ENCODE data around the gene TNFAIP8. TPM values are rescaled to one million over a fixed set of nuclear protein-coding genes. Genes with fewer than 3 reads are reported as not detected.

Gene TNFAIP8
- total and polyA plus RNA-seq, 2 experiments from 2014 or later = 10.3 to 14.8 TPM

- H3F3A ChIP-seq (ENCODE audit: insufficient read depth) = peaks cover 12% of the 10 kb centered on the region
- H2AFZ ChIP-seq = no peak overlapping the region
- H3K9me2 ChIP-seq (ENCODE audit: insufficient read depth) = no peaks in the 10 kb centered on the region
- H3K36me3 ChIP-seq (ENCODE audit: low read depth) = no peaks in the 10 kb centered on the region
- DNase-seq = no peak
- no peak overlapping the region for H3K9ac ChIP-seq
- H4K20me1 ChIP-seq (ENCODE audit: insufficient read depth) = no peaks in the 10 kb centered on the region
- no peaks in the 10 kb centered on the region for H3K27me3 ChIP-seq (replicated peaks; ENCODE audit: insufficient read depth)
- H3K79me2 ChIP-seq (ENCODE audit: insufficient read depth) = no peaks in the 10 kb centered on the region
- H3K4me1 ChIP-seq (ENCODE audit: insufficient read depth) = peaks cover 10% of the 10 kb centered on the region
- no peak for TF ChIP-seq EZH2phosphoT487 (IDR thresholded peaks at IDR 0.05; ENCODE audit: insufficient read depth, low read depth)
- H3K4me3 ChIP-seq = no peak overlapping the region
- in situ Hi-C loops (cut with MboI) = no loop called here
- H3K9me3 ChIP-seq (ENCODE audit: low read depth) = no peaks in the 10 kb centered on the region
- no peak overlapping the region for H3K4me2 ChIP-seq (ENCODE audit: unreplicated experiment)
- WGBS, 2 experiments (ENCODE audit: low coverage in 1 of 2, low lambda C conversion rate in 2 of 2, missing lambda C conversion rate in 2 of 2) = 95 to 97% methylated on average over 4 of the region's 4 CpGs
- H3K27ac ChIP-seq = no peak overlapping the region
These were observed 22.8 kb upstream of the TNFAIP8 start for GRCh38 chr5:119332978-119333401.

GRCh38 chr5:119333421-119333851 lies 22.4 kb upstream of the TNFAIP8 start:
- TF ChIP-seq EZH2 (IDR thresholded peaks at IDR 0.05; ENCODE audit: insufficient read depth, poor library complexity, severe bottlenecking) (no peak), EZH2phosphoT487 (IDR thresholded peaks at IDR 0.05; ENCODE audit: insufficient read depth, low read depth) (no peak)
- WGBS, 2 experiments (ENCODE audit: low coverage in 1 of 2, low lambda C conversion rate in 2 of 2, missing lambda C conversion rate in 2 of 2) = 96 to 97% methylated on average over 5 of the region's 5 CpGs
- H3K9me2 ChIP-seq (ENCODE audit: insufficient read depth) = no peaks in the 10 kb centered on the region
- in situ Hi-C loops (cut with MboI) = no loop called here
- peaks cover 6% of the 10 kb centered on the region for H3K4me1 ChIP-seq (ENCODE audit: insufficient read depth)
- no peak overlapping the region for H3K27ac ChIP-seq
- no peaks in the 10 kb centered on the region for H4K20me1 ChIP-seq (ENCODE audit: insufficient read depth)
- no peak overlapping the region for H3K9ac ChIP-seq
- H3K4me3 ChIP-seq = no peak overlapping the region
- DNase-seq = no peak
- H2AFZ ChIP-seq = no peak overlapping the region
- H3K4me2 ChIP-seq (ENCODE audit: unreplicated experiment) = no peak overlapping the region
- H3F3A ChIP-seq (ENCODE audit: insufficient read depth) = peaks cover 8% of the 10 kb centered on the region
- no peaks in the 10 kb centered on the region for H3K27me3 ChIP-seq (replicated peaks; ENCODE audit: insufficient read depth)
- H3K9me3 ChIP-seq (ENCODE audit: low read depth) = no peaks in the 10 kb centered on the region
- H3K36me3 ChIP-seq (ENCODE audit: low read depth) = no peaks in the 10 kb centered on the region
- H3K79me2 ChIP-seq (ENCODE audit: insufficient read depth) = no peaks in the 10 kb centered on the region

GRCh38 chr5:119335261-119335677 lies 20.6 kb upstream of the TNFAIP8 start:
- WGBS, 2 experiments (ENCODE audit: low coverage in 1 of 2, low lambda C conversion rate in 2 of 2, missing lambda C conversion rate in 2 of 2) = 70 to 71% methylated on average over 4 of the region's 4 CpGs
- no peak for DNase-seq
- H3F3A ChIP-seq (ENCODE audit: insufficient read depth) = no peaks in the 10 kb centered on the region
- H3K27ac ChIP-seq = no peak overlapping the region
- H3K4me3 ChIP-seq = no peak overlapping the region
- H3K9me2 ChIP-seq (ENCODE audit: insufficient read depth) = no peaks in the 10 kb centered on the region
- no peaks in the 10 kb centered on the region for H3K9me3 ChIP-seq (ENCODE audit: low read depth)
- no peak overlapping the region for H2AFZ ChIP-seq
- no peaks in the 10 kb centered on the region for H3K79me2 ChIP-seq (ENCODE audit: insufficient read depth)
- TF ChIP-seq EZH2phosphoT487 (IDR thresholded peaks at IDR 0.05; ENCODE audit: insufficient read depth, low read depth) (no peak), EZH2 (IDR thresholded peaks at IDR 0.05; ENCODE audit: insufficient read depth, poor library complexity, severe bottlenecking) (no peak)
- H4K20me1 ChIP-seq (ENCODE audit: insufficient read depth) = no peaks in the 10 kb centered on the region
- no peak overlapping the region for H3K4me2 ChIP-seq (ENCODE audit: unreplicated experiment)
- H3K9ac ChIP-seq = no peak overlapping the region
- H3K36me3 ChIP-seq (ENCODE audit: low read depth) = no peaks in the 10 kb centered on the region
- no peaks in the 10 kb centered on the region for H3K27me3 ChIP-seq (replicated peaks; ENCODE audit: insufficient read depth)
- in situ Hi-C loops (cut with MboI) = no loop called here
- H3K4me1 ChIP-seq (ENCODE audit: insufficient read depth) = no peaks in the 10 kb centered on the region

GRCh38 chr5:119336262-119336661 lies 19.6 kb upstream of the TNFAIP8 start:
- WGBS, 2 experiments (ENCODE audit: low coverage in 1 of 2, low lambda C conversion rate in 2 of 2, missing lambda C conversion rate in 2 of 2) = 88 to 92% methylated on average over 1 of the region's 1 CpG
- no peak overlapping the region for H3K4me2 ChIP-seq (ENCODE audit: unreplicated experiment)
- no peaks in the 10 kb centered on the region for H3K9me2 ChIP-seq (ENCODE audit: insufficient read depth)
- H2AFZ ChIP-seq = no peak overlapping the region
- no peak overlapping the region for H3K9ac ChIP-seq
- no peak for DNase-seq
- H3K9me3 ChIP-seq (ENCODE audit: low read depth) = no peaks in the 10 kb centered on the region
- no peak overlapping the region for H3K27ac ChIP-seq
- H3K4me3 ChIP-seq = no peak overlapping the region
- H3K36me3 ChIP-seq (ENCODE audit: low read depth) = no peaks in the 10 kb centered on the region
- no peaks in the 10 kb centered on the region for H4K20me1 ChIP-seq (ENCODE audit: insufficient read depth)
- in situ Hi-C loops (cut with MboI) = no loop called here
- H3K27me3 ChIP-seq (replicated peaks; ENCODE audit: insufficient read depth) = no peaks in the 10 kb centered on the region
- H3K4me1 ChIP-seq (ENCODE audit: insufficient read depth) = no peaks in the 10 kb centered on the region
- no peaks in the 10 kb centered on the region for H3K79me2 ChIP-seq (ENCODE audit: insufficient read depth)
- TF ChIP-seq EZH2phosphoT487 (IDR thresholded peaks at IDR 0.05; ENCODE audit: insufficient read depth, low read depth) (no peak), EZH2 (IDR thresholded peaks at IDR 0.05; ENCODE audit: insufficient read depth, poor library complexity, severe bottlenecking) (no peak)
- H3F3A ChIP-seq (ENCODE audit: insufficient read depth) = no peaks in the 10 kb centered on the region
